OCI-LY3 (cell line): Measurements from ENCODE around the gene CUTC.

ENCODE experiments used
- H2AFZ ChIP-seq: fragments of 200-600, 300-600 bp; shearing (Covaris generic); 2 replicates; pipeline ENCODE4 v1.6.0; 2014; ENCODE audit warnings: antibody characterized with exemption, low read depth, low read length
- H3K27ac ChIP-seq: fragments of 200-600, 300-600 bp; sonication (generic); 2 replicates; pipeline ENCODE4 v1.5.1; 2014; ENCODE audit warnings: mild to moderate bottlenecking, low read length, moderate library complexity, mixed read lengths
- H3K27me3 ChIP-seq: fragments of 200-600, 300-600 bp; sonication (generic); 2 replicates; pipeline ENCODE4 v1.6.1; 2014; ENCODE audit warnings: low read depth, low read length, mixed read lengths
- H3K36me3 ChIP-seq: fragments of 200-600, 300-600 bp; sonication (generic); replicated peaks from 2 replicates; pipeline ENCODE3; 2014; ENCODE audit warnings: low read depth, low read length, mixed read lengths
- H3K4me1 ChIP-seq: fragments of 300-600, 200-600 bp; sonication (generic); 2 replicates; pipeline ENCODE4 v1.6.1; 2014; ENCODE audit warnings: low read length, mixed read lengths
- H3K4me2 ChIP-seq: fragments of 200-600, 300-600 bp; sonication (generic); 2 replicates; pipeline ENCODE4 v1.6.1; 2014; ENCODE audit warnings: low read length, mixed read lengths
- H3K4me3 ChIP-seq: fragments of 300-600, 200-600 bp; sonication (generic); 2 replicates; pipeline ENCODE4 v1.5.1; 2014; ENCODE audit warnings: antibody characterized with exemption, mild to moderate bottlenecking, low read length, moderate library complexity
- H3K79me2 ChIP-seq: fragments of 300-600, 200-600 bp; shearing (Covaris generic); 2 replicates; pipeline ENCODE4 v1.6.1; 2014; ENCODE audit warnings: mild to moderate bottlenecking, low read length, mixed read lengths
- H3K9ac ChIP-seq: fragments of 300-600, 200-600 bp; shearing (Covaris generic); 2 replicates; pipeline ENCODE4 v1.6.0; 2014; ENCODE audit warnings: mild to moderate bottlenecking, low read length, moderate library complexity
- H3K9me3 ChIP-seq: fragments of 200-600, 300-600 bp; shearing (Covaris generic); 2 replicates; pipeline ENCODE4 v1.6.1; 2014; ENCODE audit warnings: low read length, mixed read lengths; ENCODE audit not compliant: insufficient read depth
- H4K20me1 ChIP-seq: fragments of 200-600, 300-600 bp; sonication (generic); 2 replicates; pipeline ENCODE4 v1.6.1; 2016; ENCODE audit warnings: low read length, mixed read lengths; ENCODE audit not compliant: insufficient read depth
- EZH2phosphoT487 ChIP-seq: fragments of 200-600 bp; shearing (Covaris generic); IDR thresholded peaks from 2 replicates; pipeline ENCODE4 v1.6.1; 2018; ENCODE audit warnings: antibody characterized with exemption, mixed run types, low read depth
- TF ChIP-seq, protein P1 (sequence below): fragments of 200-600, 300-600 bp; sonication (generic); IDR thresholded peaks from 2 replicates; pipeline ENCODE4 v1.5.1; 2014; ENCODE audit warnings: antibody characterized with exemption, low read length, low read depth

CUTC gene

DNA sequence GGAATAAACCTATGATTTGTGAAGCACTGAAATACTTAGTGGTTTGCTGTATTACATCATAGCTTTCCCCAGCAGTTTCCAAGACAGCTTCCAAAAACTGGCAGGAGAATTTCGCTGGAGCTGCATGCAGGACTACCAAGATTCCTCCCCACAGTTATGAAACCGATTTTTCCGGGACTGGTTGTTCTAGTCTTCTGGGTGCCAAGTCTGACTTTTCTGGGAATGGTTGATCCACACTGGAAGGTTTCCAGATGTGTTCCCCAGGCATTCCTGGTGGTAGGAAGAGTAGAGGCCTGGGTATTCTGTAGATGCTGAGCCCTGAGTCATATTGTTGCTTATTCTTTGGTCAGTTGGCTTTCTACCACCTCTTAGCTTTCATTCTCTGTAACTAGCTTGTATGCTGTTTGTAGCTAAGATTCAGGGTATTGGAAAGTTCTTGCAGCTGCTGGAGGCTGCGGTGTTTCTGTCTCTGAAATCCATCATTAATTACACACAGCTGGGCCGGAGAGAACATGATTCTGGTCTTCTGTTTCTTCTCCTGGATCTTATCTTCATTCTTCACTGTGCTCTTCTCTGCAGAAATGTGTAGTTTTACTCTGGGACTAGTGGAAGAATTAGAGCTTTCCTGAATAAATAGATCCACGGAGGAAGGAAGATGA, 56.7 kb downstream of the CUTC start:
- TF ChIP-seq, protein P1, sequence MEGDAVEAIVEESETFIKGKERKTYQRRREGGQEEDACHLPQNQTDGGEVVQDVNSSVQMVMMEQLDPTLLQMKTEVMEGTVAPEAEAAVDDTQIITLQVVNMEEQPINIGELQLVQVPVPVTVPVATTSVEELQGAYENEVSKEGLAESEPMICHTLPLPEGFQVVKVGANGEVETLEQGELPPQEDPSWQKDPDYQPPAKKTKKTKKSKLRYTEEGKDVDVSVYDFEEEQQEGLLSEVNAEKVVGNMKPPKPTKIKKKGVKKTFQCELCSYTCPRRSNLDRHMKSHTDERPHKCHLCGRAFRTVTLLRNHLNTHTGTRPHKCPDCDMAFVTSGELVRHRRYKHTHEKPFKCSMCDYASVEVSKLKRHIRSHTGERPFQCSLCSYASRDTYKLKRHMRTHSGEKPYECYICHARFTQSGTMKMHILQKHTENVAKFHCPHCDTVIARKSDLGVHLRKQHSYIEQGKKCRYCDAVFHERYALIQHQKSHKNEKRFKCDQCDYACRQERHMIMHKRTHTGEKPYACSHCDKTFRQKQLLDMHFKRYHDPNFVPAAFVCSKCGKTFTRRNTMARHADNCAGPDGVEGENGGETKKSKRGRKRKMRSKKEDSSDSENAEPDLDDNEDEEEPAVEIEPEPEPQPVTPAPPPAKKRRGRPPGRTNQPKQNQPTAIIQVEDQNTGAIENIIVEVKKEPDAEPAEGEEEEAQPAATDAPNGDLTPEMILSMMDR = no peak
- TF ChIP-seq EZH2phosphoT487 = no peak
- Histone ChIP-seq H3K4me1 (no peaks in the 10 kb centered on the region), H3K36me3 (no peaks in the 10 kb centered on the region), H3K4me3 (no peak overlapping the region), H3K9me3 (no peaks in the 10 kb centered on the region), H3K27ac (no peak overlapping the region), H2AFZ (no peak overlapping the region), H3K27me3 (no peaks in the 10 kb centered on the region), H3K4me2 (no peak overlapping the region), H3K9ac (no peak overlapping the region), H4K20me1 (no peaks in the 10 kb centered on the region), H3K79me2 (no peaks in the 10 kb centered on the region)

DNA sequence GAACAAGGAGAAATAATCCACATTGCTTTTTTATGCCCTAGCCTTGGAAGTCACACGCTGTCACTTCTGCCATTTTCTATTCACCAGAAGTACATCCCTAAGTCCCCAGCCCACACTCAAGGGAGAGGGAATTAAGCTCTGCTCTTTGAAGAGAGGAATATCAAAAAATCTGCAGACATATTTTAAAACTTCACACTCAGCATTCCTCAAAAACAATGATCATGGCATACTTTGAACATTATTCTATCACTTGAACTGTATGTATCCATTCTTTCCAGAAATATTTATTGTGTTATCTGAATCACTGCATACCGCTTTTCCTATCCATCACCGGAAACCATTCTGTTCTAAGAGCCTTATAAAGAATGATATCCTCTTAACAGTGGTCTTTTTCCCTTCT, 59.8 kb downstream of the CUTC start:
- H3K4me1 ChIP-seq = no peaks in the 10 kb centered on the region
- no peak overlapping the region for H3K4me2 ChIP-seq
- no peak overlapping the region for H3K9ac ChIP-seq
- H3K27me3 ChIP-seq = no peaks in the 10 kb centered on the region
- no peaks in the 10 kb centered on the region for H3K9me3 ChIP-seq
- H3K27ac ChIP-seq = no peak overlapping the region
- H3K4me3 ChIP-seq = no peak overlapping the region
- no peaks in the 10 kb centered on the region for H3K36me3 ChIP-seq
- no peaks in the 10 kb centered on the region for H4K20me1 ChIP-seq
- no peak overlapping the region for H2AFZ ChIP-seq
- H3K79me2 ChIP-seq = no peaks in the 10 kb centered on the region
- TF ChIP-seq EZH2phosphoT487 = no peak
- TF ChIP-seq, protein P1 = no peak

DNA sequence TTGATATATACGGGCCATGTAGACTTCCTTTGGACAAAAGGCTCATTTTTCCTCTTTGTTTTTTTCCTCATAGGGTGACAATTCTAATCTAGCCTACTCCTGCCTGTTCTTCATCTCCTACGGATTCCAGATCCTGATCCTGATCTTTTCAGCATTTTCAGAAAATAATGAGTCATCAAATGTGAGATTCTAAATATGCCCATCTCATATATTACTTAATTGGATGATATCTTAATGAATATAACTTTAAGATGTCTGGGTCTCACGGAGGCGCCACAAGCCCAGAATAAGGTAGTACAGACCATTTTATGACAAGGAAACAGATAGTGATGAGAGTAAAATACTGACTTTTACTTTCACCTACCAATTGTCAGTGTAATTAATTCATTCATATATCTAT, 61.8 kb downstream of the CUTC start:
- Histone ChIP-seq H2AFZ (no peak overlapping the region), H3K4me3 (no peak overlapping the region), H3K27ac (no peak overlapping the region), H3K4me1 (no peaks in the 10 kb centered on the region), H3K4me2 (no peak overlapping the region), H3K79me2 (no peaks in the 10 kb centered on the region), H3K27me3 (no peaks in the 10 kb centered on the region), H4K20me1 (no peaks in the 10 kb centered on the region), H3K9ac (no peak overlapping the region), H3K36me3 (no peaks in the 10 kb centered on the region), H3K9me3 (no peaks in the 10 kb centered on the region)
- TF ChIP-seq EZH2phosphoT487 = no peak
- TF ChIP-seq, protein P1 = no peak

DNA sequence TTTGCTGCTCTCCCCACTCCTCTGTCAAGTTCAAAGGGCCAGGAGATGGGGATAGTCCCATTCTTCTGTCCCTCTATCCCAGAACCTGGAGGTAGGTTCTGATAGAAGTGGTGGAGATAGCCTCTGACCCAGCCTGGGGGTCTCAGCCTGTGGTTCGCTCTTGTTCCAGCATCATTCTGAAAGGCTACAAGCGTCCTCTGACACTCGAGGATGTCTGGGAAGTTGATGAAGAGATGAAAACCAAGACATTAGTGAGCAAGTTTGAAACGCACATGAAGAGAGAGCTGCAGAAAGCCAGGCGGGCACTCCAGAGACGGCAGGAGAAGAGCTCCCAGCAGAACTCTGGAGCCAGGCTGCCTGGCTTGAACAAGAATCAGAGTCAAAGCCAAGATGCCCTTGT, 64.9 kb downstream of the CUTC start:
- Histone ChIP-seq H4K20me1 (no peaks in the 10 kb centered on the region), H3K27me3 (no peaks in the 10 kb centered on the region), H3K27ac (no peak overlapping the region), H3K9ac (no peak overlapping the region), H3K4me1 (no peaks in the 10 kb centered on the region), H3K4me2 (no peak overlapping the region), H3K36me3 (no peaks in the 10 kb centered on the region), H2AFZ (no peak overlapping the region), H3K9me3 (no peaks in the 10 kb centered on the region), H3K79me2 (no peaks in the 10 kb centered on the region), H3K4me3 (no peak overlapping the region)
- TF ChIP-seq, protein P1 = no peak
- no peak for TF ChIP-seq EZH2phosphoT487
